ENCODE measurements around the gene TRIM66.

TRIM66 gene

DNA sequence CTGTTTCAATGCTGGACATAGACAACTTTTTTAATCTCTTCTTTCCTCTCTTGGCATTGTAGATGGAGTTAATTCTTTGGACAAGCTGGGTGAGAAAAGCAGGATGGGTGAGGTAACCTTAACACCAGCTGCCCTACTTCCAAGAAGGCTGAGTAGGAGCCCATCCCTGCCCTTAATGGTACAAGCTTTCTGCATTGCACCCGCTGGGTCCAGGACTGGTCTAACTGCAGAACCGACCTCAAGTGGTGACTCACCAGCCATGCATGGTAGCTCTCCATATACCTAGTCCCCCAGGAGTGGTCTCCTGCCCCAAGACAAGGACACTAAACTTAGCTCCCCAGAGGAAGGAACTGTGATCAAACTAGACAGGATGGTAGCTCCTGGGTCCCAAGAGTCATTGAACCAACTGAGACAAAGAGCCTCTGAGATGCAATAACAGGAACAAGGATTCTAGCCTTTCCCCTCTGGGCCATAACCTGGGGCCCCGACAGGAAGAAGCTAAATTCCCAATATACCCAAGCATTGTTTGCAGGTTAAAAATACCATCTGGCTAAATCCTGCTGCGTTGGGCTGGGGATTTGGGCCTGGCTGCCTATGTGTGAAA, 32.3 kb upstream of the TRIM66 start:
- no peak for FAIRE-seq

DNA sequence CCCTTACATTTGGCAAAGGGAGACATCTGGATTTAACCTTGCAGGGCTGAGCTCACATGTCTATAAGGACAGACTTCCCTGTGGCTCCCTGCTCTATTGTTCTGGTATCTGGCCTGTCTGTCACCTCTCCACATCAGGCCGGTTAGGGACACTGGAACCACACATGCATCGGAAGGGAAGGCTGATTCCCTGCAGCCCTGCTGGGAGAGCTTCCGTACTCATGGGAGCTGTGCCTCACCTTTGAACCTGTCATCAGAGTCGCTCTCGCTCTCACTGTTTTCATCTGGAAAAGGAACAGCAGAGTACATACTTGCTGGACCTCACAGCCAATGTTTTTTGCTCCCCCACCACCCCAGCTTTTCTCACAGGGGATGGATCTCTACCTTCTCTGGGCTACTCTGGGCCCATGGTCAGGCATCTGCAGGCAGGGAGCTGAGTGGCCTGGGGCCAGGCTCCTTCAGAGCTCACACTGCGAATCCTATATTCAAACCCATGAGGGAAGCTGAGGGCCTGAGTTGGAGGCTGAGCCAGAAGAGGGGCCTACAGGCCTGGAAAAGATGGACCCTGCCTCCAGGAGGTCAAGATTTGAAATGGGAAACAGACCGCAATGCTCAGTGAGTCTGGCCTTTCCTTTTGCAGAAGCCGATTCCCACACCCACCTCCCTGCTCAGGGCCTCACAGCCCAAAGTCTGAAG, 31.4 kb upstream of the TRIM66 start:
- no peak for FAIRE-seq

DNA sequence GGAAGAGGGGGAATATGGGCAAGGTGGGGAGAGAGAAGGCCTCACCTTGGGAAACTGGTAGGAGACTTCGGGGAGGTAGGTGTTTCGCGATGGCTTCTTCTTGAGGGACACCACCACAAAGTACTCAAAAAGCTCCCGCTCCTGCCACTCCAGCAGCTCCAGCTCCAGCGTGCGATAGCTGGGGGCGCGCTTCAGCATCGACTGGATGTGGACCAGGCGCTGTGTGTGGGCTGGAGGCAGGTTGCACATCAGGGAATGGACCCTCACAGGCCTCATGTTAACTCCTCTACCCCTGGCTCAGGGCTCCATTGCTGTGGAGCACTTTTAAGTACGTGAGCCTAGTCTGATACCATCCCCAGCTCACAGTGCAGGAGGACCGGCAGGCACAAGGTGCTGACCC, 30.0 kb upstream of the TRIM66 start:
- no peak for FAIRE-seq

DNA sequence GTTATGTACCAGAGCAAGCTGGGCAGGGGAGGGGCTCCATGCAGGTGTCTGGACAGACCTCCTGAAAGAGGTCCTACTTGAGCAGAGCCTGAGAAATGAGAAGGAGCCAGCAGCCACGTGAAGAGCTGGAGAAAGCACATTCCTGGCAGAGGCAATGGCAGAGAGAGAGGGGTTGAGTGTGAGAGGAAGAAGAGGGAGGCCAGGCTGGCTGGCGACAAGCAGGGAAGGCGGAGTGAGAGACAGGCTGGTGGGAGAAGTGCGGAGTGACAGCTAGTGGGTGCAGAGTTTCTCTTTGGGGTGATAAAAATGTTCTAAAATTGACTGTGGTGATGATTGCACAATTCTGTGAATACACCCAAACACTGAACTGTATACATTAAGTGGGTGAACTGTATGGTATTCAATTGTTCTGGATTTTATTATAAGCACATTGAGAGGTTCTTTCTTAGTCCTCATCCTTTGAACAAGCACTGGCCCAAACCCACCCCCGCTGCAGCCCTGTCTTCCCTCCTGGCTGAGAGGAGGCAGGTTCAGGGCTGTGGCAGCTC, 29.5 kb upstream of the TRIM66 start:
- no peak for FAIRE-seq

DNA sequence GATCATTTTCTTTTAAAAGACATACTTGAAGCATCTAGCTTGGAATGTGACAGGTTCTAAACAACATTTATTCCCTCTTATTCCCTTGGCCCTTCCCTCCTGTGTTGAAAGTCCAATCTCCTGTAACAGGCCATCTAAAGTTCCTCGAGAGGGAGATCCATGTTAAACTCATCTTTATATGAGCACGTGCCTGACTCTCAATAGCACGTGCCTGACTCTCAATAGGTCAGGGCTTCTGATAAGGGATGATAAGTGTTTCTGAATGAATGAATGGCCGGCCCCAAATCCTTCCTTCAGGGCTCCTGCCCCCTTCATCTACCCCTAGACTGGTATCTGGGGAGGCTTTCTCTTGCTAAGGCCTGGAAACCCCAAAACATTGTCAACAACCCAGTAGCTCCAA, 27.3 kb upstream of the TRIM66 start:
- FAIRE-seq: no peak

DNA sequence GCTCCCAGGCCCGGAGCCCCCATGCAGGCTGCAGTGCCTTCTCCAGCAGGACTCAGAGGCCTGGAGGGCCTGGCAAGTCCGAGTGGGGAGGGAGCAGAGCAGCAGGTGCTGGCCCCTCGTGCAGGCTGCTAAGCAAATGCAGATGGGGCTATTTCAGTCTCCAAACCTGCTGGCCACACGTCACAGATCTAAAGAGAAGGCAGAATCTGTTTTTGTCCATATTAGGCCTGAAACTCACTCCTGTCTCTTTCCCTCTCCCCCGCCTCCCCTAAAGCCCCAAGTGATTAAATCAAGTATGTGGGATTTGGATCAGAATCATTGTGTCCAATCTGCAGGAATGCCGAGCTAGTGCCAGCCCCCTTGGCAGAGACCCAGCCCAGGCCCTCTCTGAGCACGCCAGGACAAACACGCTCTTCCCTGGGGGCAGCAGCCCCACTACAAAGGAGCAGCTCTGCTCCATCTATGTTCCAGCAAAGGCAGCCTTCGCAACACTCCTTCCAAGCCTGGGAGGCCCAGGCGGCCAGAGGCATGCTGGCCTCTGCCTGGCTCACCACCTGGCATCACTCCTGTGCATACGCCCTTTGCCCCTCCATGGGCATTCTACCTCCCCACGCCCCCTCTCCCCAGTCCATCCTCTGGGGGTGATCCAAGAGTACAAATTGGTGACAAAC, 26.7 kb upstream of the TRIM66 start:
- FAIRE-seq: no peak

DNA sequence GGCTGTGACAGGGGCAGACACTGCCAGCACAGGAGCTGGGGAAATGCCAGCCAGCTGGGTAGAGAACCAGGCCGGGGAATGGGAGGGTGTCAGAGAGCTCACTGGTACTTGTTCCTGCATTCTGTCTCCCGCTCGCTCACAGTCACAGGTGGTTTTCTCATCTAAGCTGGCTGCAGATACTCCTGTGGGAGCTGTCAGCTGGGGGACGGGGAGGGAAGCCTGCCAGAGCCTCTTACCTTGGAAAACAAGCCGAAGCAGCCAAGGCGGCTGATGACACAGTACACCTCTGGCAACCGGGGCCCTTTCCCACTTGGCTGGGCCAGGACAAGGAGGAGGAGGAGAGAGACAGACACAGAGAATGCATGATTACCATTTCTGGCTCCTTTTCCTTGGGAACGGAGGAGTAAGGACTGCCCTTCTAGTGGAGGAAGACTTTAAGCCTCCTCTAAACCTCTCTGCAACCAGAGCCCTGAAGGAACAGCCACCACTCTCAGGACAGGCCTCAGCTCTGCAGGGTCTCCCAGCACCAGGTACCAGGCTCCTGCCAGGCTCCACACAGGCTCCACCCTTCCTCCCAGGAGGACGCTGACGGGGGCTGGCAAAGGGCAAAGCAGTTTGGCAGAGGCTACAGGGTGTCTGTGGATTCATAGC, 25.2 kb upstream of the TRIM66 start:
- FAIRE-seq: no peak

DNA sequence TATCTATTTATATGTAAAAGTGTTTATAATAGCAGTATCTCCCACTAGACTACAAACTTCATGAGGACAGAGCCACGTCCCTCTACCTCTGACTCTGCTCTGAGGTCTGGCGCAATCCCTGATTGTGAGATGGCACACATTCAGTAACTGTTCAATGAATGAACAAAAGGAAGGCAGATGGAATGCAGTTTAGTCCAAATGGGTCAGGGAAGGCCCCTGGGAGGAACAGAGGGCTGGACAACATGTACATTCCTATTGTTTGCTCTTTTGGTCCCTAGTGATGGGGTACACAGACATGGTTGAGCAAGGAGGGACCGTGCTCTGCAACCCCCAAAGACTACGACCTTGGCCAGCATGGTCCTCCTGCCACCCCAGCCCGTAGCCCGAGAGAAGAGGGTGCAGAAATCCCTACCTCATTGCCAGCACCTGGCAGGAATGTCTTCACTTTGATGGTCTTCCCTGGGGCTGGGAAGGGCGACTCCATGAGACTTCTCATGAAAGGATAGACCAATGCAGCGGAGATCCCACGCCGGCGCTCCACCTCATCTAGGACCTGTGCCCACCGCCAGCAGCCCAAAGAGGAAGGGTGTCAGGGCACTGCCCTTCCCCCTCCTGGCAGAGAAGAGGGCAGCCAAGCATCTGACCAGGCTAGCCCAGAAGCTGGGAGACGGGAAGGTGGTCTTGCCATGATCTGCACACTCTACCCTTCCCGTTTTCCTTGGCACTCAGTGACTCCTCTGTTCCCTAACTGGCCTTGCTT, 24.4 kb upstream of the TRIM66 start:
- no peak for FAIRE-seq

DNA sequence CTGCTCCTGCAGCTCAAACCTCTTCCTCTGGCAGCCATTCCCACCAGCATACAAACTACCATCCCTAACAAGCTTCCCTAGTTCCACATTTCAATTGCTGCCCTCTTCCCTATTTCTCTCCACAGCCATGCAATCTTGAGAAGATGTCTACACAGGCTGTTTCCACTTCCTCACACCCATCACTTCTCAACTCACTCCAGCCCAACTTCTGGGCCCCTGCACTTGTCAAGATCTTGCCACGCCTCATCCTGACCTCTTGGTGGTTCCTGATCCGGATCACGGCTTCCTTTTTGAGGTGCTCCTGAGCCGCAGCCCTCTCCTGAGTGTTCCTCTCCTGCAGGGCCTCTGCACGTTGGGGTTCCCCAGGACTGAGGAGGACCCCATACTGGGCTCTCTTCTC, 22.7 kb upstream of the TRIM66 start:
- FAIRE-seq: no peak

DNA sequence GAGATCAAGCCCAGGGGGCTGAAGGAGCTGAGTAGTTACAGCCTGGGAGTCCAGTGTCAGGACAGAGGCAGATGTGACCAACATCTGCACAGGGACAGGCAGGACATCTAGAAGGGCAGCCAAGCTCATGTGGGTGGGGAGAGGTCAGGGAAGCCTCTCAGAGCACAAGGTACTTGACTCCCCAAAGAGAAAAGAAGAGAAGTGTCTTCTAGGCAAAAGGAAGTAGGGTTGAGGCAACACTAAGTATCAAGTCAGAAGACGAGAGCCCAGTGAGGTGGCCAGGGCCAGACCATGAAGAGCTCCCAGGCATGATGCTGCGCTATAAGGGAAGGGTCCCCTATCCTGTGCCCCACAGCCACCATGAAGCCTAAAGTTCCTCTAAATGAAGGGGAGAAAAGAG, 21.7 kb upstream of the TRIM66 start:
- FAIRE-seq: no peak

DNA sequence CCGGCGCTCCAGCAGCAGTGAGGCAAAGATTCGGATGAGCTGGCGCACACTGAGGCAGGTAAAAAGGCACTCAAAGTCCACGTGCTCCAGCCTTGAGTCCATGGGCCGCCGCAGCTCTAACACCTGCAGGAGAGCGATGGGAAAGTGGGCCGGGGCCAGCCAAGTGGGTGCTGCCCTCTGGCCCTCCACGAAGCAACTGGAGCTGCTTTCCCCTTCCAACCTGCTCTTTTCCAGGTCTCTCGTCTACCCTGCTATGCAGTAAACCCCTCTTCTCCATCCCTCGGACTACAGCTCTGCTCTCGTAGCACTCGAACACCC, 20.1 kb upstream of the TRIM66 start:
- no peak for FAIRE-seq

DNA sequence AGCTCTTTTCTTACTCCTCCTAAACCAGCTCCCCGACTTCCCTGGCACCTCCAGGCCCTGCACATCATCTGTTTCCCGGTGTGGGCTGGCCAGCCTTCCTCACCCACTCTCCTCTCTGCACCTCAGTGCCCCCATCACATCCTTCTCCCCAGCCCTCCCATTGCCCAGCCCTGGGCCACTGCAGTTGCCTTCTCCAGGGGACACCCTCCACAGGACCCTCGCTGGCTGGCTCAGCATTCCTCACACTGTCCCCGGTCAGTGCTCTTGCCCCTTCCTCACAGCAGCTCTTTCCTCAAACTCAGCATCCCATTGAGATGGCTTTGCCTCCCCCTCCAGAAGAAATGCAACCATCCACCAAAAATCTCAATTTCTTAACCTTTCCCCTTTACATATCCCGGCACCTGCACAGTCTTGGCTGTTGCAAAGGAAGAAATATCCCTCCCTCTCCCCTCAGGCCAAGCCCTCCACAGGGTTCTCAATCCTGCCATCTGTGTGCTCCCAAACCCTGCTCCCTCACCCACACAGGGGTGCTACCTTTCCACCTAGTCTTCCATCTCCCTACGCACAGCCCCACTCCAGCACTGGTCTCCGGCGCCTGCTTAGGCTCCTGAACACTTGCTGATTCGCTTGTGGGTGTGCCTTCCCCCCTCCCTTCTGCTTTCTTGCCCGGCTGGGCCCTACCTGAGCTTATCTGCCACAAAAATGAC, 19.6 kb upstream of the TRIM66 start:
- no peak for FAIRE-seq

DNA sequence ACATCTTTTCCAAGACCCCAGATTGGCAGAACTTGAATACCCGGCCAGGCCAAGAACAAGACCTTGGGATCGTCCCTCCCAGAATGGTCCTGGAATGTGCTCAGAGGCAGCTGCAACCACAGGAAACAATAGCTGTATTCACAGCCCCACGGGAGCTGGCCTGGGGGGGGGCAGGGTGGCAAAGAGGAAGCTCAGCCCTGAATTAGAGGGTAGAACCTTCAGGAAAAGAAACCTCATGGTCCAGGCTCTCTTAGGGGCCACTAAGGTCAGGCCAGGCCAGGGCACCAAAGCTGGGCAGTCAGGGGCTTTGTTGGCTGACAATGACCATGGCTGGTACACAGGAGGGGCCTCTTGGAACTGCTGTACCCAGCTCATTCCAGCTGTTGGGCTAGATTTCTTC, 17.4 kb upstream of the TRIM66 start:
- no peak for FAIRE-seq

DNA sequence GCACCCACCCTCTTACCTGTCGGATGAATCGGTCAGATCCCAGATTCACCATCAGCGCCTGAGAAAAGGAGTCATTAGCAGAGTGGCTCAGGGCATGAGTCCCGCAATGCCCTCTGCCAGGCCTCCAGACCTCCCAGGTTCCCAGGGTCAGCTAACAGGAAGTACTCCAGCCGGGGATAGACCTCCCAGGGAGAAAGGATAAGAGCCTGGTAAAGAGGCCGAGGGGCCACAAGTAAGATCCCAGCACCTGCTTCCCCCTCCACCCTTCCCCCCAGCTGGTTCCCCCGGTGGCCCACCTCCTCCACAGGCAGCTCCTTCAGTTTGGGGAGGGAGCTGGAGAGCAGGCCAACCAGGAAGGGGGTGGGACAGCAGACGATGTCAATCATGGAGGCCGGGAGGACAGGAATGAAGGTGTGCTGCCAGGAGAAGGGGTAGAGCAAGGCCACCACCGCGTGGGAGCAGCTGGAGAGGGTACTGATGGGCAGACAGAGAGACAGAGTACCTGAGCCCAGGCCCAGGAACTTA, 16.5 kb upstream of the TRIM66 start:
- FAIRE-seq: no peak

DNA sequence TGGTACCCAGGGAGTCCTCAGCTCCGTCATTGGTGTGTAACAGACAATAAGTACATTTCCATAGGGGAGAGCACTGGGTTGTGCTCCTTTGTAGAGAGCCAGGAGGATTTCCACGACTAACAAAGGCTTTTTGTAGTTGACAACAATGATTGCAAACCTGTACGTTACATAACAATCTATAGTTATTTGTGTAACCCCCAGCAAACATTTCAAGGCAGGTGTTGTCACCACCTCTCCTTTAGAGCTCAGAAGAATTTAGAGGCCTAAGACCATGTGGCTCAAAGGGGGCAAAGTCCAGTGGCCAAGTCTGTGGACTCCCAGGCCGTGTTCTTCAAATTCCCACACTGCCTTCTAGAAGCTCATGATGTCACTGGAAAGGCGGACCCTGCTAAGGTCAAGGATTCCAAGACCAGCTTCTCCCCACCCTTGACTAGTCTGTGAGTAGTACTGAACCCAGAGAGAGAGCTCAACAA, 15.9 kb upstream of the TRIM66 start:
- no peak for FAIRE-seq

DNA sequence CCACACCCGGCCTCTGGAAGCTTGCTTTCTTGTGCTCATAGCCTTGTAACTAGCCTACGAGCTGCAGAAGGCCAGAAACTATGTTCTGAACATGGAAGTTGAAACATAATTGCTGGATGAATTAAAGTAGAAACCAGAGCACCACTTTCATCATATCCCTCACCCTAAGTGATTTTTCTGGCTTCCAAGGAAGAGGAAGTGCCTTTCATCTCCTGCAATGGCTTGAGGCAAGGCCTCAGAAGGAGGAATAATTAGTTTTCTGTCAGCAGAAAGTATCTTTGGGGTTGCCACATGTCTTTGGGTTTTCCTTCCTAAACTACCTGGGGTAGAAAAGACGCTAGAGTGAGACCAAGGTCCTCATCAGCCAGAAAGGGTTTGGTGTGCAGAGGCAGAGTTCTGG, 14.6 kb upstream of the TRIM66 start:
- no peak for FAIRE-seq

DNA sequence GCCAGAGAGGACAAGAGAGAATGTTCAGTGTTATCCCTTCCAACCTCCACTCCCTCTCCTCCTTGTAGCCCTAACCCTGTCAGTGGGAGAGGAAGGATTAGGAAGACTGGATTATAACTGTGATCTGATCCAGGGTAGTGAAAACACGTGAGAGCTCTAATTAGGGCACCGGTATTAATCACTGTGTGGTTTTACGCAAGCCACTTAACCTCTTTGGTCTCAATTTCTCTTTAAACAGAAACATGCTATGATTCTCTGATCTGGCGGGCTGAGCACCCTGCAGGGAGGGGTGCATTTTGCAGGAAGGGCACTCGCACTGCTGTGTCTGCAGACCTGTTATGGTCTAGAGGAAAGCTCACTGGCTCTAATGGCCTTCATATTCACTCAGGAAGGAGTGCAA, 11.7 kb upstream of the TRIM66 start:
- FAIRE-seq: no peak

DNA sequence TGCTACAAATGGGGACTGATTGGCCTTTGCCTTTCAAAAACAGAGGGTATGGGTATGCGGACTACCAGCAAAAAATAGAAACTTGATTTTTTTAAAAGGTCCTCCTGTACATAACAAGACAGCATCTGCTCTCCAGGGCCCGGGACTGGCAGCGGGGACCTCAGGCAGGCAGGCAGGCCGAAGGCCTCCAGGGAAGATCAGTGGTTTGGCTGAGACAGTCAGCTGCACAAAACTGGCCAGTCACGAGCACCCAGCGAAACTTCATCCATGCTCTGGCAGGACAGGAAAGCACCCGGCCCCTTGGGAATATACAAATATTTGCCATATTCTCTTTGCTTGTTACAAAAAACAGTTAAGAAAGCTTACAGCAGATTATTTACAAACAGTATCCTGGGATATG, 11.1 kb upstream of the TRIM66 start:
- FAIRE-seq: no peak

DNA sequence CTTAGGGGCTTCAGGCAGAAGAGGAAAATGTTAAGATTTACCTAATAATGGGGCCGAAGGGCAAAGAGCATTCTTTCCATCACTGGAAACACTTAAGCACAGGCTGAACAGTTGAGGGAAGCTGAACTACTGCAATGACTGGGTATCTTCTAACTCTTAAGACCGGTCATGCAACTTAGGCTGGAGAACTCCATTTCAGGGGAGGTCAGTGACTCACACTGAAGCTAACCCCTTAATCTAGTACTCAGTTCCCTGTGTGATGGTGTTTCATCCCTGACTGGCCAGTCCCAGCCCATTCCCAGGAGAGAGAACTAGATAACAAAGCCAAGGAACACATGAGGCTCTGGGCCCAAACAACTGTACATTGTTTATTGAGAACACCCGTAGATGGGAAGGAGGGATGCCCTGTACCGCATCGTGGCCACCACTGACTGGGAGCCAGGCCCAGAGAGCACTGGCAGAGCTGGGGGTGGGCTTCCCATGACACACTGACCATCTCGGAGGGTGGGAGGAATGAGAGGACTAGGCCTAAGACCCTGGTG, 10.6 kb upstream of the TRIM66 start:
- no peak for FAIRE-seq

DNA sequence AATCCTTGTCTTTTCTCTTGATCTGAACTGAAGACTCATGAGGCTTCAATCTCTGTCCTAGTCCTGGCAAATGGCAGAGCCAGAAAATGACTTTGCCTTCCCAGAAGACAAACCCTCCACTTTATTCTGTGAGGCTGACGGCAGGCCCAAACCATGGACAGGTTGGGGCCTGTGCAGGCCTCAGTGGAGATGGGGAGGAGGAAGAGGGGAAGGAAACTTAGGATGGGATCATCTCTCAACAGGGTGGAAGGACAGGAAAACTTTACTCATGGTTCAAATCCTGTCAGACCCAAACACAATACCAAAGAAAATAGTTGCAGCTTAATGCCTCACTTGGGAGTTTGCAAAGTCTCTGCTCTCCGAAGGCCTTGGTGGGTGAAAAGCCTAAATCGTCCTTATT, 10.0 kb upstream of the TRIM66 start:
- FAIRE-seq: no peak

DNA sequence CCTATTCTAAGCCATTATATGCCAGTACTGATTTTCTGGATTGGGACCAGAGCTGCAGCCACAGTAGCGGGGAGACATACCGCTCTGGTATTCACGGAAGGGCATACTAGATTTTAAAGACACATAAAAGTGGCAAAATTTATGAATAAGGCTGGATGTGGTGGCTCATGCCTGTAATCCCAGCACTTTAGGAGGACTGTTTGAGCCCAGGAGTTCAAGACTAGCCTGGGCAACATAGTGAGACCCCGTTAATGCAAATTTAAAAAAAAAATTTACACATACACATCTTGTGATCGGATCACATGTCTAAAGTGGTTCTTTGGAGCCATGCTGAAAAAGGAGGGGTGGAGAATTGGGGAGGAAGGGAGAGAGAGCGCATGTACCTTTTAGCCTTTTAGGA, 9.1 kb upstream of the TRIM66 start:
- no peak for FAIRE-seq
